ENCODE results near the gene FFAR4. TPM values are rescaled to one million over a fixed set of nuclear protein-coding genes. Genes with fewer than 3 reads are reported as not detected.

FFAR4 gene
- total and polyA plus RNA-seq, 2 donors (not counting 3 experiments of a cell fraction or from before 2014, with no cell fraction given): not detected

GRCh38 chr10:93560541-93560940 lies 5.9 kb upstream of the FFAR4 start:
- BruUV-seq (replicated peaks): no TSS peak
- ChIA-PET POLR2A (no interaction called here), CTCF (no interaction called here)
- no peak overlapping the region for H3K4me3 ChIP-seq (replicated peaks in 1 of 3; ENCODE audit: insufficient read depth in 1 of 3, low read depth in 1 of 3, low read length in 3 of 3)
- TF ChIP-seq CTCF (IDR thresholded peaks at IDR 0.05; ENCODE audit: extremely low read depth in 1 of 2, insufficient read depth in 1 of 2, low read depth in 1 of 2, low read length in 2 of 2) (no peak), POLR2A (IDR thresholded peaks at IDR 0.05; ENCODE audit: low read depth, low read length) (no peak), GATA2 (IDR thresholded peaks at IDR 0.05; ENCODE audit: insufficient read depth, insufficient read length, low read depth, low read length) (no peak), EZH2 (IDR thresholded peaks at IDR 0.05; ENCODE audit: borderline replicate concordance, low read depth, low read length, severe bottlenecking) (no peak), JUN (IDR thresholded peaks at IDR 0.05; ENCODE audit: borderline replicate concordance, insufficient read depth, insufficient read length, low read depth) (no peak), MYC (IDR thresholded peaks at IDR 0.05; ENCODE audit: low read depth, low read length) (no peak), POLR2AphosphoS5 (IDR thresholded peaks at IDR 0.05; ENCODE audit: insufficient read depth, low read depth, low read length) (no peak), MAX (IDR thresholded peaks at IDR 0.05; ENCODE audit: insufficient read depth, insufficient read length) (no peak), FOS (IDR thresholded peaks at IDR 0.05; ENCODE audit: borderline replicate concordance, insufficient read depth, low read length) (no peak)
- no peaks in the 10 kb centered on the region for H3K79me2 ChIP-seq (ENCODE audit: control insufficient read depth, insufficient read depth, low read length)
- no peaks in the 10 kb centered on the region for H3K9me3 ChIP-seq (replicated peaks; ENCODE audit: control insufficient read depth, insufficient read depth, low read length)
- H3K4me1 ChIP-seq (ENCODE audit: control insufficient read depth, extremely low read depth, insufficient read depth, low read length): no peaks in the 10 kb centered on the region
- dilution Hi-C loops (cut with MboI; ENCODE audit: extremely low pct_ligation_motif_present, low sequenced_read_pairs) (no loop called here), intact Hi-C loops (cut with micrococcal nuclease) (no loop called here)
- no peaks in the 10 kb centered on the region for H3K36me3 ChIP-seq (ENCODE audit: control insufficient read depth in 2 of 2, extremely low read depth in 1 of 2, insufficient read depth in 2 of 2, low read length in 2 of 2)
- DNase-seq (ENCODE audit: low read depth, low spot score) (no peak), FAIRE-seq (no peak)
- H2AFZ ChIP-seq (ENCODE audit: low read depth, low read length): no peak overlapping the region
- H4K20me1 ChIP-seq (replicated peaks; ENCODE audit: control insufficient read depth, extremely low read depth, insufficient read depth, low read length): no peaks in the 10 kb centered on the region
- no peak overlapping the region for H3K9ac ChIP-seq (replicated peaks; ENCODE audit: extremely low read depth, insufficient read depth, low read length)
- H3K9me1 ChIP-seq (replicated peaks; ENCODE audit: control insufficient read depth, extremely low read depth, insufficient read depth, low read length): no peaks in the 10 kb centered on the region
- H3K27ac ChIP-seq (ENCODE audit: insufficient read depth, low read depth, low read length): no peak overlapping the region
- no peak overlapping the region for H3K4me2 ChIP-seq (ENCODE audit: insufficient read depth, low read length)
- peaks cover 11 to 14% of the 10 kb centered on the region in 2 experiments for H3K27me3 ChIP-seq (ENCODE audit: control insufficient read depth in 2 of 2, insufficient read depth in 2 of 2, low read length in 2 of 2)
